CD4-positive, alpha-beta T cell treated with Interleukin-6 for 4 hours (primary cell): ENCODE measurements around the gene TBC1D20.

Experiments used
- DNase-seq: peaks from one replicate; pipeline ENCODE4 v3.0.0-alpha.2; 2020; ENCODE audit warnings: mixed read lengths

Gene TBC1D20

DNA sequence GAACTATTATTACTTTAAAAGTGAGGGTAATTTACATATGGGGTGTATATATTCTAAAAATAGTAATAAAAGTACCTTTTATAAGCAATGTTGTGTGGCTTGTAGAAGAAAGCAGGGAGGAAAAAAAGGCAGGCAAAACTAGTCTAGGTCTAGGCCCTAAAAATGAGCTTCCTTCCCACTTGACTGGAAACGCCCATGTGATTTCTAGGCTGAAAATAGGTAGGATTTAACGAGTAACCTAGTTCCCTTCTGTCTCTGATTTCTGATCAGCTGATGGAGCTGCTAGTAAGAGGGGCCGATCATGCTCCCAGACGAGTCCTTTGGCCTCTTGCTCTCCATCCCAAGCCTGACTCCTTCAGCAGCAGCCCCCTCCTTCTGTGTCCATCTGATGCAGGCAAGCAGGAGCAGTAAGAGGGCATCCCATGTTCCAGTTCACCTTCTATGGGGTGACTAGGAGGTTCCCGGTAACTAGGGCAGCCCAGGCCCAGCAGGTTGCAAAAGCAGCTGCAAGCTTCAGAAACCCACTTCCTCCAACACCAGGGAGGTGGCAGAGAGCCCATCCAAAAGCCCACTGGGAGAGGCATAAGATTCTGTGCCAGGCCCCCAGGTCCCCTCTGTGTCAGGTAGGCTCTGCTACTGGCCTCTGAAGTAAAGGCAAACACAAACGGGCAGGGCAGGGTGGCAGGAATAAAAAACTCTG is 24.4 kb downstream of the TBC1D20 start:
- DNase-seq, result peak; percentile 15

DNA sequence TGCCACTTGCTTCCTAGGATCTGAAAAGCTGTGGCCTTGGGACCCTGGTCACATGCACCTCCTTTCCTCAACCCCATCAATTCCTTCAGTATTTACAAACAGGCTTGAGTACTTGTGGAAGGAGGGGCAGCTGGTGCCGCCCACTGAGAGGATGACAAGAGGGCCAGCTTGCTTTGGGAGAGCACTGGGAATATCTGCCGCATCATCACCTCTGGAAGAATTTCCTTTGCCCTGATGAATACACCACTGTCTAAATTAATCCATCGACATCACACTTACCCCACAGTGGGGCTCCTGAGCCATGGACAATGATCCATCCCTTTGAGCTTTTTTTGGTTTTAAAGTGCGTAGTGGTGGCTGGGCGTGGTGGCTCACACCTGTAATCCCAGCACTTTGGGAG is 25.9 kb downstream of the TBC1D20 start:
- no peak for DNase-seq

GRCh38 chr20:435558-435957 is 26.8 kb downstream of the TBC1D20 start:
- no peak for DNase-seq

GRCh38 chr20:434661-435419 is 27.5 kb downstream of the TBC1D20 start:
- no peak for DNase-seq

- DNase-seq, result no peak
These were observed 28.1 kb downstream of the TBC1D20 start for GRCh38 chr20:434221-434620.

DNA sequence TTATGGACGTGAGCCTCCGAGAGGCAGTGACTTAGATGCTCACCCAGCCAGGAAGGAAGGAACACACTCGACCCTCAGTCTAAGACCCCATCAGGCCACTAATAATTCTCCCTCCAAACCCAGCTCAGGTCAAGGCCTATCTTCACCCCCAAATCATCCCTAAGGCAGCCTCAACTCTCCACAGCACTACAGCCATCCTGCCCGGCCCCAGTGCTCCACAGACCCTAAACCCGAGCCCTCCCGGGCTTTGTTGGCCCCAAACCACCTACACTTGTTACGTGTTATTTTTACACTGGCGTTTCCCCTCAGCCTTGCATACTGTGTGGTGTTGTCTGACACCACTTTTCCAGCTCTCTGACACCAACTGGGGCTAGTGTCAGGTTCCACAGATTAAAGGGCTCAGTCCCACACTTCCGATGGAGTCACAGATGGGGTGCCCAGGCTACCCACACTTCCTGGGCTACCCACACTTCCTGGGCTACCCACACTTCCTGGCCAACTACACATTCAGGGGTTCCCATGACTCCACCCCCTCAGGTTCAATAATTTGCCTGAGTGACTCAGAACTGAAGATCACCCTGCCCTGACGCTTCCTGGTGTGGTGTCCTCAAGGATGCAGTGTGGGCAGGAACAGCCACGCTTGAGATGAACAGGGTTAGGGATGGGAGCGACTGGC is 28.9 kb downstream of the TBC1D20 start:
- DNase-seq, result peak; percentile 61

DNA sequence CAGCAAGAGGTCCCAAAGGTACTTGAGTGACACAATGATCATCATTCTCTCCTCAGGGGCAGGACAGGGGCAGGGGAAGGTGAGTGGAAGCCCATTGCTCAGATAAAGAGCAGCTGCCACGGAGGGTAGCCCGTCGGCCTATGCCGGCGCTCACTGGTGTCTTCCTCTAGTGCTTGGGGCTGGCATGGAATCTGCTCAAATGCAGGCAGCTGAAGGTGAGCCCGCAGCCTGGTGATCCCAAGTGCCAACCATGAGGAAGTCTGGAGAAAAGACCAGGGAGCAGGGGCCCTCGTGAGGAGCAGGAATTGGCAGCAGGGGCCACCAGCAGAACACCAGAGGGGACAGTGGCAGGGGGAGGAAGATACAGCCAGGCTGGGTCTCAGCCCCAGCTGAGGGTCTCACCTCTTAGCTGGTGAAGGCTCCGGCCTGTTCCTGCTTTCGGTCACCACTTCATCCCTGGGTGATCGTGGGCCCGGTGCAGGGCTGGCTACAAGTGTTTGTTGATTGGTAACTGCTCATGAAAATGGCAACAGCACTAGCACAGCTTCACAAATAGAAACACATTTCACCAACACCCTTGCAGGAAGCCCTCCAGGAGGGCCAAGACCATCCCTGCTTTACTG is 29.5 kb downstream of the TBC1D20 start:
- no peak for DNase-seq

- DNase-seq, result no peak
These were observed 30.1 kb downstream of the TBC1D20 start for GRCh38 chr20:432208-432607.

GRCh38 chr20:431012-431904 is 31.1 kb downstream of the TBC1D20 start:
- peak; percentile 52 for DNase-seq

GRCh38 chr20:430091-430999 is 32.0 kb downstream of the TBC1D20 start:
- DNase-seq, result no peak

DNA sequence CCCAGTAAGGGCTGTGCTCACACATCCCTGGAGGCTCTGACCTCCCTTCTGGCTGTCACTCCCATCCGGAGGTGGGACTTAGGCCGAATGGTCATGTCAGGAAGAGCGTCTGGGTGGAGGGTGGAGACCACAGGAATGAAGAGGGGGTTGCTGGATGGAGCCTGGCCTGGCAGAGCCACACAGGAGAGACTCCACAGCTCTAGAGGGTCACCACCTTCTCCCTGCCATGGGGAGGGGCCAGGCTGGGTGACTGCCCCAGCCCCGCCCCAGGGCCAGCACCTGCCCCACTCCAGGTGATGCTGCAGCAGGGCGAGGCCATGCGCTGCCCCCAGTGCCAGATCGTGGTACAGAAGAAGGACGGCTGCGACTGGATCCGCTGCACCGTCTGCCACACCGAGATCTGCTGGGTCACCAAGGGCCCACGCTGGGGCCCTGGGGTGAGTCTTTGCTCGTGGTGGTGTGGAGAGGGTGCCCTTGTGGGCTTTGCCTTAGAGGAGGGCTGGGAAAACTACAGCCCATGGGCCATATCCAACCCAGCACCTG is 33.6 kb downstream of the TBC1D20 start:
- DNase-seq, result no peak

GRCh38 chr20:427849-428657 is 34.3 kb downstream of the TBC1D20 start:
- no peak for DNase-seq

DNA sequence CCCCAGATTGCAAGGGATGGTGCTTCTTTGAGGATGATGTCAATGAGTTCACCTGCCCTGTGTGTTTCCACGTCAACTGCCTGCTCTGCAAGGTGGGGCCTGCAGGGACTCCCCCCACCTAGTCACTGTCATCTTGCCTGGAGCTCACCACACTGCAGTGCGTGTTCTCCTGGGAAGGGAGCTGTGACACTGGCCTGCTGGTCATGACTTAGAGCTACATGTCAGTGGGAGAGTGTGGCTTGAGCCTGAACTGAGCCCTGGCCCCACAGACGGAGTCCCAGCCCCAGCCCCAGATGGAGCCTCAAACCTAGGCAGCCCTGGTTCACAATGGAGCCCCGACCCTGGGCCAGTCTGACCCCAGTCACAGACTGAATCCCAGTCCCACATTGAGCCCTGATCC is 34.9 kb downstream of the TBC1D20 start:
- DNase-seq, result no peak

GRCh38 chr20:426566-426965 is 35.8 kb downstream of the TBC1D20 start:
- no peak for DNase-seq

DNA sequence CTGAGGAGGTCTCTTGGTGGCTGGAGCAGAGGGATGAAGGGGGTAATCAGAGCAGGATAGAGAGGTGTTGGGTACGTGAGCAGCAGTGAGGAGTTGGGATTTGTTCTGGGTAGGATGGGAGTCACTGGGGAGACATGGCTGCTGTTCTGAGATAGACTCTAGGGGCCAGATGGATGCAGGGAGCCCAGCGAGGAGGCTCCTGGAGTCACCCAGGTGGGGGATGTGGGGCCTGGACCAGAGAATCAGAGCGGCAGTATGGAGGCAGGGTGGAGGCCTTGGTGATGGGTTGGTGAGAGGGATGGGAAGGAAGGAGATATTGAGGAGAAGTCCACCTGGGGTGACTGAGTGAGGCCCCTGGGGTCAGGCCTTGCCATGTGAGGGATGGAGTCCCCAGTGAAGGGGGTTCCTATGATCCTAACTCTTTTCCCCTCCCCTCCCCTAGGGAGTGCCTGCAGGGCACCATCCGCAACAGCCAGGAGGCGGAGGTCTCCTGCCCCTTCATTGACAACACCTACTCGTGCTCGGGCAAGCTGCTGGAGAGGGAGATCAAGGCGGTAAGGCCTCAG is 40.6 kb downstream of the TBC1D20 start:
- no peak for DNase-seq

DNA sequence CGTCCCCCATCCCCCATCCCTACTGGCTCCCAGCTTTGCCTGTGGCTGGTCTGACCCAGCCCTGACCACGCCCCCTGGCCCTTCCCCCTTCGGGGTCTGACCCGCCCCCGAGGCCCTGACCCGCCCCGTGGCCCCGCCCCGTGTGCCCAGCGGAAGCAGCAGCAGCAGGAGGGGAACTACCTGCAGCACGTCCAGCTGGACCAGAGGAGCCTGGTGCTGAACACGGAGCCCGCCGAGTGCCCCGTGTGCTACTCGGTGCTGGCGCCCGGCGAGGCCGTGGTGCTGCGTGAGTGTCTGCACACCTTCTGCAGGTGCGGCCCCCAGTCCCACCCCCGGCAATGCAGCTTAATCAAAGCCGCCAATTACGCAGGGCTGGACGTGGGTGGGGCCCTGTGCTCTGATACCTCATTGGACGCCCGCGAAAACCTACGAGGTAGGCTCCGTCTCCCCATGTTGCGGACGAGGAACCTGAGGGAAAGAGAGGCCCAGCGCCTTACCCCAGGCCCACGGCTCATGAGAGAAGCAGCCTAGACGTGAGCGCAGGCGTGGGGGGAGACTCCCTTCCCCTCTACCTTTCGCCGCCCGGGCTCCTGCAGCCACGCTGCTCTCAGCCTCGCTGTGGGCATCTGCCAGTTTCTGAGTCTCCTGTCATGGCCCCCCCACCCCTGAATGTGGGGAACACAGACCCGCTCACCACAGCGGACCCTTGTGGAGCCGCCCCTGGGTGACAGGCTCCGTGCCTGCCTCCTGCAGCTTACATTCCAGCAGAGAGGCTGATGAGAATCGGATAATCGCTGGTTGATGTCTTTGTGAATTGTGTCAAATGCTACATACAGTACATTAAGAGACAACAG is 41.4 kb downstream of the TBC1D20 start:
- DNase-seq, result no peak

DNA sequence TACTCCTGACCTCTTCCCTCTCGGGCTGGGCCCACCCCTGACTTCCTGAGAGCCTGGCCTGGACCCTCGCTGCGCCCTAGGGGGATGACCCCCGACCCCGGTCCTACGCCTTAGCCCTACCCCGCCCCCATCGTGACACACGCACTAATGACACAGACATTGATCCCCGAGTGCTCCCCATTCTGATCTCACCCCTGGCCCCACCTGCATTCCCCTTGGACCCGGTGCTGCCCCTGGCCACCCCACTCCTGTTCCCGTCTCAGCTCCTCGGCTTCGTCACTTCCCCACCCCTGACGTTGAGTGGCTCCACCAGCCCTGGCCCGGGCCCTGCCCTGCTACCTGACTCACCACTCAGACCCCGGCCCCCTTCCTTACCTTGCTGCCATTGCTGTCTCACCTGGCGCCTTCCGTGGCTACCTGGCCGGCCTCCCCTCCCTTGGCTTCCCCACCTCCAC is 42.1 kb downstream of the TBC1D20 start:
- no peak for DNase-seq

GRCh38 chr20:419556-420165 is 42.7 kb downstream of the TBC1D20 start:
- no peak for DNase-seq
